NCI-H1048 (cell line): ENCODE data around the gene ATG7.

Experiments used
- DNase-seq: peaks from one replicate; lab custom pipeline; 2025; lab: John Stamatoyannopoulos, UW

Gene ATG7

GRCh38 chr3:11554666-11555065, 282.5 kb downstream of the ATG7 start:
- no peak for DNase-seq

GRCh38 chr3:11555211-11555782, 283.1 kb downstream of the ATG7 start:
- no peak for DNase-seq

DNA sequence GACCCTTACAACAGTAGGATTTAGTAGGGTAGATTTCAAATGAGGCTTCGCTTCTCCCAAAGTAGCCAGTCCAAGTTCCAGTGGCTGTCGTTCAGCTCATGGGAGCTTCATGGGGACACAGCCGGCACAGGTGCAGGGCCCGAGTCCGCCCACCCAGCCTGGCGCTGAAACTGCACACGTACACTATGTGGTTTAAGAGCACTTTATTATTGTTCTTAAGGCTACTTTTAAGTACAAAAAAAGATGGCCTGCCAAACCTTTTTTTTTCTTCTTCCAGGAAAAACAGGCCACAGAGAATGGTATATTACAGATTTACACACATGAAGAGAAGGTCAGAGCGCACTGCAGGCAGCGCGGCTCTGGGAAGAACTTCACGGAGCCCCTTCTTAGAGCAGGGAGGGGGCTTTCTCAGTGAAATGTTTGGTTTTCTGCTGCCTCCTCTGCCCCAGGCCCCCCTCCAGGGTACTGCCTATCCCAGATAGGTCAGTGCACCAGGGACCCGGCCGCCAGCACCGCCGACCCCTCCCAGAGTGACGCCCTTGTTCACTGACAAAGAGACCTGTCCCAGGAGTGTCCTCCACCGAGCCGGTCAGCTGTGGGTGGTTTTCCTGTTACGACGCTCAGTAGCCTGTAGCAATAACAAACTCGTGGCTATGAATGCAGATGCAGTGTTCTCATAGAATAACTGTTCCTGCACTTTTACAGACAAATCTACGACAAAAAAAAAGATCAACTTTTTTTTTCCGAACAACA, 283.9 kb downstream of the ATG7 start:
- DNase-seq: no peak

GRCh38 chr3:11556851-11557644, 284.9 kb downstream of the ATG7 start:
- DNase-seq: no peak

- no peak for DNase-seq
These were observed 285.8 kb downstream of the ATG7 start for GRCh38 chr3:11558002-11558401.

GRCh38 chr3:11558411-11558903, 286.3 kb downstream of the ATG7 start:
- DNase-seq: no peak

DNA sequence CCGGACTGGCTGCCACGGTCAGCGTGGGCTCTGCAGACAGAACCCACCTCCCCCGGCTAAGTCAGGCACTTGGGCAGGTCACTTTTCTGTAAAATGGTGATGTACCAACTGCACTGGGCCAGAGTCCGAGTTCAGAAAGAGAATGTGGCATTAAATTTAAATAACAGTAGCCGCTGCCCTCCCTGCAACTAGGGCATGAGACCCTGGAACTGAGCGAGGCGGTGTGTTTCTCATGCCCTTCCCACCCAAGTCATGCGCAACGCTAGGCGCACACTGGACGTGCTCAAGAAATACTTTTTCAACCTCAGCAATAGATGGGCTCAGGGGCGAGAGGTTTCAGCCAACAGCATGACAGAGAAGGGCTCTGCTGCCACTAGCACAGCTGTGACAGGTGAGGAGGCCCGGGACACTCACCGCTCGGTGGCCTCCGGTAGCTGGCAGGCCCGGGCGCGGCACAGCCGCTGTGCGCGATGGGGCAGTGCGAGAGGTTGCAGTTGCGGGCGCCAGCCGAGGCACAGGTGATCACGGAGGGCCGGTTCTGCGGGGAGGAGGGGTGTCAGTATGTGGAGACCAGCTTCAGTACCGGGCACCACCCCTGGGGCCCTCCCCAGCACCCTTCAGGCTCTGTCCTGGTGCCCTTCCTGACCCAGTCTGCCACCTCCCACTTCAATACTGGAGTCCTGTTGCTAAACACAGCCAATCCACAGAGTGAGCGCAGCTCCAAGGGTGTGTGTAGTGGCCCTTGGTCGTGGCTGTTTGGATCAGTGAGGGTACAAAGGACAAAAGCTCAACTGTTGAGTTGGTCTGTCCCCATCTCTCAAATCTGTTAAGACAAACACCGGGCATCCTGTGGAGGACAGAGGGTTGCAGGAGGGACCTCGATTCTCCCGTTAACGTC, 287.0 kb downstream of the ATG7 start:
- no peak for DNase-seq

DNA sequence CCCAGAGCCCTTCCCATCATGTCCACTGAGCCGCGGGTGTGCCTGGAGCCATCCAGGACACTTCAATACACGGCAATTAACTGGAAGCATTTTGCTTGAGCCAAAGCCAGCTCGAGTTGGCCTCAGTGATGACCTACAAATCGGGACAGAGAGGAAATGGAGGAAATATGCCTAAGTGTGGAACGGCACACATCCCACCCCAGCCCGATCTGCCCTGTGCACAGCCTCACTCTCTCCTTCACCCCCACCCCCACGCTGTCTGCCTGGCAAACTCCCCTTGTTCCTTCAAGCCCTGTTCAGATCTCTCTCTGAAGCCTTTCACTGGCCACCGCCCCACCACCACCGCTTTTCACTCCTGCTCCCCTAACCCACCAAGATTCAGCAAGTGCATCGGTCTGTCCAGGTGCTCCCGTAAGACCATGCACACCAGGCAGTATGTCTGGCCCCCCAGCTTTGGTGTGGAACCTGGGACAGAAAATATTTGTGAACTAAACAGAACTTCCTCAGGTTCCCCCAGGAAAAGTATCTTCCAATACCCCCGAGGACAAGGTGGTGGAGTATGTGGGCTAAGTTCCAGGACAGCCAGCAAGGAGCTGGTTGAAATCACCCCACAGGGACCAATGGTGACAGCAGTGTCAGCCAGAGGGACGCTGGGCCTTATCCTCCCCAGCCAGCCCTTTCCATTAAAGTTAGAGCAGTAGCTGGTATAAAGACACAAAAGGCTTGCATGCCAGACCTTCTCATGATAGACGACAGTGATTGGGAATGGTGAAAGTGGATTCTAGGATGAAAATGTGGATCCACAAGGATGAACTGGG, 287.8 kb downstream of the ATG7 start:
- DNase-seq: no peak

DNA sequence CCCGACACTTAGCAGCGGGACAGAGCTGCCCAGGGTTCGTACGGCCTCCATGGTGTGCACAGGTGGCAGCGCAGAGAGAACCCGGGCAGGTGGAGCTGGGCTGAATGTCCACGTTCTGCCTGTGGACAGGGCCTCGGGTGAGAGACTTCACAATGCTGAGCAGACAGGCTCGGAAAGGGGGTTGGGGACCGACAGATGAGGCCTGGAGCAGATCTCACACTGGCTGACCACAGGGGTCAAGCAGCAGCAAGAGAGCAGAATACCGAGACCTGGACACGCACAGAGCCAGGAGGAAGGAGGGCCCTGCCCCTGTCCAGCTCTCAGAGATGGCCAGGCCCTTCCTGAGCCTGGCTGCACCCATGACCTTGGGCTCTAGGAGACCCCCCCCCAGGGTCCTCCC, 288.5 kb downstream of the ATG7 start:
- DNase-seq: no peak

DNA sequence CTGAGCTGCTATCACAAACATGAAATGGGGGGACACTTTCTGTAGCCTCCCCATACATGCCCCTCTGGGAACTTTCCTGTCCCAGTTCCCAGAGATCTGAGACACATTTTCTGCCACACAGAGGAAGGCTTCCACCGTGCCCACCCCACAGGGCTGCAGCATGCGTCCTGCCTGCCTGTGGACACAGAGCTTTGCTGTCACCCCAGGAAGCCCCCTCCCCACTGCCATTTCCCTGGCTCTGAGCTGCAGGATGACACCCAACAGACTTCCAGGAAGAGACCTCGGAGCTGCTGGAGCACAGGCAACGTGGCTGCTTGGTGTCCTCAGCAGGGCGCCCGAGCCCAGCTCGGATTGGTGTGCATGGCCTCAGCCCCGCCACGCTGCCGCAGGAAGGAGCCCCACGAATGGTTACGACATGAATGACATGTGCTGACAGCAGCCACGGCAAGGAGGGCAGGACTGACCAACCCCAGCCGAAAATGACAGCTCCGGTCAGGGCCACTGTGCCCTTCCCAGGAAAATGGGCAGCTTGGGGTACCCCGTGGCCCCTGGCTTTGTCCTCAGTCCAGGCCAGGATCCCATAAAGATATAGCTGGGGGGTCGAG, 290.2 kb downstream of the ATG7 start:
- no peak for DNase-seq

GRCh38 chr3:11563159-11563864, 291.1 kb downstream of the ATG7 start:
- DNase-seq: no peak

GRCh38 chr3:11563865-11564185, 291.6 kb downstream of the ATG7 start:
- no peak for DNase-seq

GRCh38 chr3:11564577-11565001, 292.4 kb downstream of the ATG7 start:
- DNase-seq: no peak

- DNase-seq: no peak
These were observed 292.9 kb downstream of the ATG7 start for GRCh38 chr3:11565072-11565471.

GRCh38 chr3:11565492-11565891, 293.3 kb downstream of the ATG7 start:
- no peak for DNase-seq

GRCh38 chr3:11565932-11566331, 293.7 kb downstream of the ATG7 start:
- DNase-seq: no peak

- no peak for DNase-seq
These were observed 294.3 kb downstream of the ATG7 start for GRCh38 chr3:11566478-11566877.

- DNase-seq: no peak
These were observed 294.7 kb downstream of the ATG7 start for GRCh38 chr3:11566916-11567315.

DNA sequence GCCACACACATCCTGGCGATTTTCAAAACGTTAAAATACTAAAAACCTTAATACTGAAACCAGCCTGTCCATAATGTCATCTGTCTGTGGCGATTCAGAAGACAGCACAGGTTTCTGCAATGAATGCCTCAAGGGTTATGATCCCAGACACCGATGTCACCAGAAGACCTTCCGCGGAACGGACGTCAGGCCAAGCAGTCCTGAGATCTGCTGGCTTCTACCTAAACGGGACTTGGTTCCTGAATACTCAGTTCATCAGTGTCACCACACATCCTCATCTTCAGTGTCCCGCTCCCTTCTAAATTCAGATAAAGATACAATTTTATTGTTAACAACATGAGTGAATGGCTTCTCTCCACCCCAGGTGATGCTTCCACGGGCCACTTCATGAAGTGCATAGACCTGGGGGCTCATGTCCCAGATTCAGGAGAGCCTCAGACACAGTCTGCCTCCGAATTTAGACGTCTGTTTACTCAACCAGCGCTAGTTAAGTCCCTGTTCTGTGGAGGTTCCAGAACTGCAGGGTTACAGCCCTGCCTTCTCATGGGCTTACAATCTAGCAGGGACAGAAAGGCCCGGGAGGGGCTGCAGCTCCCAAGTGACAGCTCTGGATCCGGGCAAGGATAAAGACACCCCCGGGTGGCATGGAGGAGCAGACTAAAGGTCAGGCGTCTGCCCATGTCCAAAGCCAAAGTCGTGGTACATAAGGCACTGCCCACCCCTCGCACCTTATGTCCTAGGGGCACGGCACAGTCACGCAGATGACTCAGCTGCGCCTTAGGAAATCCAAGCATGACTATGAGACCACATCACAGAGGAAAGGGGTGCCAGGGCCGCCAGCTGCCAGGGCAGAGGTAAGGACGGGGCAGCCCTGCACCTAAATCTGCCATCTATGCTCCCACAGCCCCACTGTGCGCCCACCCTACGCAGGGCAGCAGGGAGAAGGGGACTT, 295.6 kb downstream of the ATG7 start:
- no peak for DNase-seq
